H1 (cell line): ENCODE data around the gene SPDEF. TPM values are rescaled to one million over a fixed set of nuclear protein-coding genes. Genes with fewer than 3 reads are reported as not detected.

Experiments
- CTCF ChIA-PET: fragments of 300-600 bp; sonication (Branson Sonifier 250); formaldehyde crosslinking; loops from one replicate; lab custom pipeline; 2021; ENCODE audit not compliant: partially characterized antibody; lab: Charles Lee
- POLR2A ChIA-PET: fragments of 300-600 bp; sonication (Branson Sonifier 250); formaldehyde crosslinking; loops from one replicate; lab custom pipeline; 2021; ENCODE audit warnings: inconsistent platforms; ENCODE audit not compliant: partially characterized antibody; lab: Charles Lee
- DNase-seq, 2 experiments: peaks; one replicate each; pipeline versions ENCODE4 v3.0.0 to v3.0.0-alpha.2; 2010 to 2022; ENCODE audit warnings: low spot score in 2 of 2, low read depth in 1 of 2, mixed read lengths in 1 of 2
- FAIRE-seq: peaks from 2 replicates; lab custom pipeline; 2011; peaks lifted over from hg19 to GRCh38; lab: Jason Lieb, UNC
- H2AFZ ChIP-seq: 2 replicates; pipeline ENCODE4 v1.8.1; 2012; ENCODE audit warnings: low read length, inconsistent platforms
- H2AK5ac ChIP-seq: 2 replicates; pipeline ENCODE4 v1.6.1; 2013; ENCODE audit warnings: low read depth, low read length
- H2BK120ac ChIP-seq: replicated peaks from 2 replicates; pipeline ENCODE3; 2013; ENCODE audit warnings: low read depth, low read length, inconsistent platforms
- H2BK12ac ChIP-seq: 2 replicates; pipeline ENCODE4 v1.6.1; 2013; ENCODE audit warnings: low read depth, low read length
- H2BK15ac ChIP-seq: 2 replicates; pipeline ENCODE4 v1.6.1; 2013; ENCODE audit warnings: low read length
- H2BK20ac ChIP-seq: 2 replicates; pipeline ENCODE4 v1.6.1; 2013; ENCODE audit warnings: low read length
- H2BK5ac ChIP-seq: 2 replicates; pipeline ENCODE4 v1.6.1; 2013; ENCODE audit warnings: low read depth, low read length
- H3K14ac ChIP-seq: 2 replicates; pipeline ENCODE4 v1.6.1; 2013; ENCODE audit warnings: inconsistent platforms; ENCODE audit not compliant: insufficient read length
- H3K18ac ChIP-seq: 2 replicates; pipeline ENCODE4 v1.6.1; 2013; ENCODE audit warnings: low read length; ENCODE audit errors: extremely low read depth
- H3K23ac ChIP-seq: 2 replicates; pipeline ENCODE4 v1.6.1; 2013; ENCODE audit warnings: inconsistent platforms; ENCODE audit not compliant: insufficient read length
- H3K23me2 ChIP-seq: 2 replicates; pipeline ENCODE4 v1.6.1; 2013; ENCODE audit warnings: low read depth, low read length
- H3K27ac ChIP-seq: 2 replicates; pipeline ENCODE4 v1.6.1; 2011; ENCODE audit warnings: low read depth, low read length, inconsistent platforms
- H3K27me3 ChIP-seq, 4 experiments: replicated peaks in 1 of 4; 1 replicate in 1 of 4; 2 replicates in 3 of 4; pipeline versions ENCODE4 v1.6.1 to v1.8.1; 2011 to 2013; ENCODE audit warnings: low read length in 3 of 4, mild to moderate bottlenecking in 3 of 4, inconsistent platforms in 2 of 4, mixed read lengths in 2 of 4, moderate library complexity in 1 of 4; ENCODE audit not compliant: control insufficient read depth in 3 of 4, insufficient read depth in 3 of 4; ENCODE audit errors: extremely low read depth in 1 of 4
- H3K36me3 ChIP-seq, 4 experiments: 2 replicates each; pipeline versions ENCODE4 v1.6.1 to v1.8.1; 2011 to 2013; ENCODE audit warnings: mild to moderate bottlenecking in 4 of 4, low read length in 3 of 4, moderate library complexity in 2 of 4, control low read depth in 1 of 4, inconsistent platforms in 1 of 4; ENCODE audit not compliant: insufficient read depth in 4 of 4, control insufficient read depth in 2 of 4
- H3K4ac ChIP-seq: replicated peaks from 2 replicates; pipeline ENCODE3; 2013; ENCODE audit warnings: low read length, low read depth, mixed read lengths, inconsistent platforms; ENCODE audit not compliant: insufficient read length
- H3K4me1 ChIP-seq, 4 experiments: replicated peaks in 1 of 4; 1 replicate in 1 of 4; 2 replicates in 3 of 4; pipeline versions ENCODE4 v1.6.1 to v1.8.1; 2011 to 2013; ENCODE audit warnings: low read length in 3 of 4, inconsistent platforms in 2 of 4, mixed read lengths in 1 of 4; ENCODE audit not compliant: insufficient read depth in 4 of 4, control insufficient read depth in 3 of 4
- H3K4me2 ChIP-seq, 2 experiments: 2 replicates each; pipeline versions ENCODE4 v1.6.1 to v1.8.1; 2011 to 2013; ENCODE audit warnings: low read depth in 2 of 2, low read length in 2 of 2, control low read depth in 1 of 2, inconsistent platforms in 1 of 2, mild to moderate bottlenecking in 1 of 2; ENCODE audit not compliant: insufficient read depth in 1 of 2
- H3K4me3 ChIP-seq, 4 experiments: fragments of 200-600, 300-600 bp in 1 of 4; sonication (generic), shearing (Covaris generic), sonication (Bioruptor Twin) in 1 of 4; 2 replicates each; pipeline versions ENCODE4 v1.5.1 to v1.8.1; 2011 to 2016; ENCODE audit warnings: low read length in 4 of 4, low read depth in 3 of 4, control low read depth in 2 of 4, inconsistent platforms in 2 of 4, mild to moderate bottlenecking in 2 of 4, mixed read lengths in 1 of 4, moderate library complexity in 1 of 4; ENCODE audit not compliant: insufficient read depth in 2 of 4; ENCODE audit errors: extremely low read depth in 1 of 4
- H3K56ac ChIP-seq: replicated peaks from 2 replicates; pipeline ENCODE3; 2013; ENCODE audit warnings: low read depth, mild to moderate bottlenecking, mixed read lengths, low read length, inconsistent platforms; ENCODE audit not compliant: insufficient read length
- H3K79me1 ChIP-seq: 2 replicates; pipeline ENCODE4 v1.6.1; 2013; ENCODE audit warnings: low read depth, low read length, control low read depth
- H3K79me2 ChIP-seq, 2 experiments: 2 replicates each; pipeline versions ENCODE4 v1.6.1 to v1.8.1; 2012 to 2013; ENCODE audit warnings: low read length in 2 of 2, mild to moderate bottlenecking in 2 of 2, inconsistent platforms in 1 of 2; ENCODE audit not compliant: insufficient read depth in 2 of 2, control insufficient read depth in 1 of 2
- H3K9ac ChIP-seq, 4 experiments: replicated peaks in 1 of 4; 1 replicate in 1 of 4; 2 replicates in 3 of 4; pipeline versions ENCODE4 v1.6.1 to v1.8.1; 2011 to 2013; ENCODE audit warnings: low read depth in 3 of 4, low read length in 3 of 4, control low read depth in 2 of 4, mild to moderate bottlenecking in 2 of 4, moderate library complexity in 2 of 4, inconsistent platforms in 1 of 4; ENCODE audit errors: extremely low read depth in 1 of 4
- H3K9me3 ChIP-seq, 2 experiments: 2 replicates each; pipeline versions ENCODE4 v1.6.1 to v1.8.1; 2012 to 2013; ENCODE audit warnings: mild to moderate bottlenecking in 2 of 2, moderate library complexity in 2 of 2, control low read depth in 1 of 2, inconsistent platforms in 1 of 2, low read depth in 1 of 2, low read length in 1 of 2, mixed read lengths in 1 of 2; ENCODE audit not compliant: insufficient read depth in 2 of 2
- H4K20me1 ChIP-seq, 2 experiments: replicated peaks in 1 of 2; 2 replicates each; pipeline versions ENCODE3 to v1.8.1; 2011 to 2013; ENCODE audit warnings: inconsistent platforms in 2 of 2, low read length in 2 of 2, mild to moderate bottlenecking in 1 of 2; ENCODE audit not compliant: insufficient read depth in 2 of 2, control insufficient read depth in 1 of 2
- H4K5ac ChIP-seq: 2 replicates; pipeline ENCODE4 v1.6.1; 2013; ENCODE audit warnings: low read length, low read depth, mixed read lengths, inconsistent platforms; ENCODE audit not compliant: insufficient read length
- H4K8ac ChIP-seq: 2 replicates; pipeline ENCODE4 v1.8.0; 2013; ENCODE audit warnings: mild to moderate bottlenecking, moderate library complexity, low read length, inconsistent platforms; ENCODE audit not compliant: insufficient read depth; ENCODE audit errors: extremely low read depth
- H4K91ac ChIP-seq: replicated peaks from 2 replicates; pipeline ENCODE3; 2013; ENCODE audit warnings: low read length, mixed read lengths, inconsistent platforms; ENCODE audit not compliant: insufficient read length
- ASH2L ChIP-seq: fragments of 200-600, 300-600 bp; sonication (generic); IDR thresholded peaks from one replicate; pipeline ENCODE4 v1.7.1; 2017; ENCODE audit warnings: low read length
- CHD1 ChIP-seq: IDR thresholded peaks from 2 replicates; pipeline ENCODE4 v1.6.1; 2012; ENCODE audit warnings: low read depth, low read length, improper control_type of control experiment
- CTCF ChIP-seq, 3 experiments: IDR thresholded peaks; 1 replicate in 2 of 3; 2 replicates in 1 of 3; pipeline versions ENCODE4 v1.5.1 to v1.6.1; 2011; ENCODE audit warnings: low read length in 3 of 3, mild to moderate bottlenecking in 3 of 3, inconsistent platforms in 2 of 3, low read depth in 1 of 3, moderate library complexity in 1 of 3; ENCODE audit not compliant: insufficient read depth in 1 of 3; ENCODE audit errors: control extremely low read depth in 1 of 3
- MAX ChIP-seq: IDR thresholded peaks from 2 replicates; pipeline ENCODE4 v1.6.1; 2012; ENCODE audit warnings: inconsistent platforms
- NRF1 ChIP-seq: IDR thresholded peaks from 2 replicates; pipeline ENCODE4 v1.6.1; 2011; ENCODE audit warnings: mild to moderate bottlenecking, low read depth, low read length, improper control_type of control experiment
- POU5F1 ChIP-seq: IDR thresholded peaks from 2 replicates; pipeline ENCODE4 v1.6.1; 2011; ENCODE audit warnings: low read depth, mild to moderate bottlenecking, low read length, moderate library complexity
- RFX5 ChIP-seq: IDR thresholded peaks from 2 replicates; pipeline ENCODE4 v1.6.1; 2011; ENCODE audit warnings: low read depth, low read length, improper control_type of control experiment, borderline replicate concordance
- SIX5 ChIP-seq: IDR thresholded peaks from 2 replicates; pipeline ENCODE4 v1.6.1; 2011; ENCODE audit warnings: mild to moderate bottlenecking, low read depth, low read length
- WGBS, 2 experiments: shearing (Covaris generic) in 1 of 2; methylation state at CpG; one replicate each; pipeline versions ENCODE4 v1.1.6 to v1.1.7; 2013 to 2015; ENCODE audit warnings: low lambda C conversion rate in 2 of 2, mixed read lengths in 2 of 2, inconsistent platforms in 1 of 2, low coverage in 1 of 2, missing lambda C conversion rate in 1 of 2; ENCODE audit not compliant: insufficient replicate concordance in 2 of 2, insufficient coverage in 1 of 2, insufficient read length in 1 of 2; ENCODE audit errors: extremely low coverage in 1 of 2, missing lambda C conversion rate in 1 of 2; 5-methylcytosine and 5-hydroxymethylcytosine counted together
- polyA plus RNA-seq, 7 experiments: library from polyadenylated mRNA; depleted of rRNA in 3 of 7; stranded (reverse) in 5 of 7; unstranded in 2 of 7; fragments of >200 nt in 5 of 7; fragments of 200-250 nt in 2 of 7; gene quantifications; 1 replicate in 5 of 7; 2 replicates in 1 of 7; 4 replicates in 1 of 7; pipeline versions ENCODE4 v1.2.1 to v1.2.3, GENCODE V29; 2011 to 2013; ENCODE audit warnings: missing spikeins in 2 of 7, mixed read lengths in 2 of 7
- total RNA-seq: library from RNA; stranded (reverse); fragmentation: NEBNext Ultra II Directional; extraction: Animal tissue kit (Norgen Biotek cat#: 25700); gene quantifications from 2 replicates; pipeline ENCODE4 v1.2.1, GENCODE V29; 2021

The SPDEF gene
- total and polyA plus RNA-seq, 2 of the 8 experiments (the other 6 are each of a cell fraction or from before 2014, with no cell fraction given) = 0.15 to 0.30 TPM

DNA sequence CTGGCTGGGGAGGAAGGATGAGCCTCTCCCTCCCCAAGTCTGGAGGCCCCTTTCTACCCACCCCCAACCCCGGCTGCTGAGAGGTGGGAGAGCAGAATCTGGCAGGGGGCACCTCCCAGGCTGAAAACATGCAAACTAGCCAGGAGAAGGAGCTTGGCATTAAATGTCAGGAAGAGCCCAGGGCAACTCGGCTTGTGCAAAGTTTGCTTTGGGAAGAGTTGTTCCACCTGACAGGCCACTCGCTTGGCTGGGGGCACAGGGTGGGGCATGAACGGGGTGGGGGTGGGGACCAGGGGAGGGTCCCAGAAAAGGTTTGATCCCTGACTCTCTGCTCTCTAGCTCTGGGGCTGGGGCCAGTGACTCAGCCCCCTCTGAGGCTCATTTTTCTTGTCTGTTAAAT is 3.0 kb downstream of the SPDEF start:
- Histone ChIP-seq H3K9ac (no peak overlapping the region), H4K20me1 (peaks cover 0 to 1% of the 10 kb centered on the region in 2 experiments), H3K14ac (no peak overlapping the region), H2BK120ac (no peak overlapping the region), H2AFZ (no peak overlapping the region), H3K4me2 (no peak overlapping the region), H3K9me3 (no peaks in the 10 kb centered on the region), H4K8ac (no peak overlapping the region), H3K18ac (no peak overlapping the region), H3K4me3 (no peak overlapping the region), H2BK20ac (no peak overlapping the region), H3K79me2 (no peaks in the 10 kb centered on the region), H3K4me1 (peaks cover 0 to 4% (median 0%) of the 10 kb centered on the region in 4 experiments; a peak in 1 of 7 replicates), H3K27me3 (no peaks in the 10 kb centered on the region), H2BK12ac (no peak overlapping the region), H3K4ac (no peak overlapping the region), H2BK5ac (no peak overlapping the region), H2AK5ac (no peak overlapping the region), H3K56ac (no peak overlapping the region), H3K27ac (no peak overlapping the region), H3K36me3 (no peaks in the 10 kb centered on the region), H3K23ac (no peak overlapping the region), H2BK15ac (no peak overlapping the region), H3K79me1 (no peaks in the 10 kb centered on the region), H3K23me2 (no peaks in the 10 kb centered on the region), H4K5ac (no peak overlapping the region), H4K91ac (no peak overlapping the region)
- TF ChIP-seq CTCF (IDR thresholded peaks at IDR 0.05; ENCODE audit: control extremely low read depth in 1 of 3, insufficient read depth in 1 of 3, low read depth in 1 of 3, low read length in 3 of 3) (no peak), NRF1 (no peak), SIX5 (no peak), POU5F1 (no peak), ASH2L (no peak), RFX5 (no peak), CHD1 (no peak), MAX (no peak)
- 77% methylated on average over 4 of the region's 4 CpGs; no CpG with 5 or more reads in 1 of the 2 experiments for WGBS, 2 experiments
- no peak for DNase-seq
- no peak for FAIRE-seq
- ChIA-PET POLR2A (interaction anchor here (1.0 kb wide), 1 partner anchor 20 kb away, joined by 3 read pairs; no protein-coding TSS in a partner anchor), CTCF (interaction anchor here (0.9 to 1.1 kb wide), 4 partner anchors 30 to 95 kb away, joined by 3 to 5 read pairs (median 4); no protein-coding TSS in a partner anchor)
